ENCODE data around the gene ARVCF. TPM values are rescaled to one million over a fixed set of nuclear protein-coding genes. Genes with fewer than 3 reads are reported as not detected.

The ARVCF gene
- polyA plus RNA-seq, 1 of the 3 experiments (the other 2 are of a cell fraction): 27.4 TPM

DNA sequence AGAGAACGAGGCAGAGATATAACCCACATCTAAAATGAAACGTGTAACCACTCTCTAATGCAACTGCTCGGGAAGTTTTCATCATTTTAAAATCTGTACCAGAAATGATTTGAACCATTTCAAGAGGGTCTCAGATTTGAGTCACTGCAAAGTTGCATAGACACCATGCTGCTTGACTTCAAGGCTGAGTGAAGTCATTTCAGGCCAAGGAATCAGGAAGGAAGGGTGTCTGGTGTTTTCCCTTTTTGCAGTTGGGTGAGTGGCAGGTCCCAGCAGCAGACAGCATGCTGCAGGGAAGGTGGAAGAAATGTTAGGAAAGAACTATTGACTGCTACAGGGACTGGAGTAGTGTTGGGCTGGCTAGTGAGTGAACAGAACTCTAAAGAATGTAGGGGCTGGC is 20.8 kb upstream of the ARVCF start:
- H3F3A ChIP-seq (replicated peaks; ENCODE audit: insufficient read depth): no peaks in the 10 kb centered on the region
- ChIA-PET CTCF (no interaction called here), POLR2A (no interaction called here)
- H3K4me1 ChIP-seq (ENCODE audit: control insufficient read depth in 1 of 2, insufficient read depth in 2 of 2, low read depth in 1 of 2, low read length in 1 of 2): peaks cover 0 to 15% of the 10 kb centered on the region in 2 experiments; a peak in 1 of 4 replicates
- no peaks in the 10 kb centered on the region for H4K20me1 ChIP-seq (ENCODE audit: insufficient read depth)
- H3K4me2 ChIP-seq: no peak overlapping the region
- DNase-seq: no peak
- H3K9ac ChIP-seq: no peak overlapping the region
- no peak overlapping the region for H2AFZ ChIP-seq (ENCODE audit: low read depth)
- no peaks in the 10 kb centered on the region for H3K36me3 ChIP-seq (replicated peaks in 1 of 2; ENCODE audit: control insufficient read depth in 1 of 2, insufficient read depth in 2 of 2, low read length in 1 of 2)
- no peak overlapping the region for H3K27ac ChIP-seq (ENCODE audit: low read depth in 2 of 2, low read length in 1 of 2)
- H3K79me2 ChIP-seq (ENCODE audit: insufficient read depth): peaks cover 12% of the 10 kb centered on the region; the same call in 1 of the 2 replicates
- no peaks in the 10 kb centered on the region for H3K9me2 ChIP-seq
- no peaks in the 10 kb centered on the region for H3K9me3 ChIP-seq
- TF ChIP-seq SIN3A (IDR thresholded peaks at IDR 0.05; ENCODE audit: borderline replicate concordance, low read depth, low read length): no peak
- TF ChIP-seq, protein P1, sequence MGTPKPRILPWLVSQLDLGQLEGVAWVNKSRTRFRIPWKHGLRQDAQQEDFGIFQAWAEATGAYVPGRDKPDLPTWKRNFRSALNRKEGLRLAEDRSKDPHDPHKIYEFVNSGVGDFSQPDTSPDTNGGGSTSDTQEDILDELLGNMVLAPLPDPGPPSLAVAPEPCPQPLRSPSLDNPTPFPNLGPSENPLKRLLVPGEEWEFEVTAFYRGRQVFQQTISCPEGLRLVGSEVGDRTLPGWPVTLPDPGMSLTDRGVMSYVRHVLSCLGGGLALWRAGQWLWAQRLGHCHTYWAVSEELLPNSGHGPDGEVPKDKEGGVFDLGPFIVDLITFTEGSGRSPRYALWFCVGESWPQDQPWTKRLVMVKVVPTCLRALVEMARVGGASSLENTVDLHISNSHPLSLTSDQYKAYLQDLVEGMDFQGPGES (IDR thresholded peaks at IDR 0.05; ENCODE audit: low read depth, low read length): no peak
- TF ChIP-seq RAD21 (IDR thresholded peaks at IDR 0.05; ENCODE audit: low read length): no peak
- no peak for TF ChIP-seq EP300 (IDR thresholded peaks at IDR 0.05; ENCODE audit: borderline replicate concordance in 1 of 2, low read depth in 1 of 2, low read length in 1 of 2)
- no peak for TF ChIP-seq NFIC (IDR thresholded peaks at IDR 0.05; ENCODE audit: borderline replicate concordance)
- TF ChIP-seq RCOR1 (IDR thresholded peaks at IDR 0.05; ENCODE audit: low read length): no peak
- no peak for TF ChIP-seq NRF1 (IDR thresholded peaks at IDR 0.05; ENCODE audit: low read depth, low read length)
- TF ChIP-seq, protein P2, sequence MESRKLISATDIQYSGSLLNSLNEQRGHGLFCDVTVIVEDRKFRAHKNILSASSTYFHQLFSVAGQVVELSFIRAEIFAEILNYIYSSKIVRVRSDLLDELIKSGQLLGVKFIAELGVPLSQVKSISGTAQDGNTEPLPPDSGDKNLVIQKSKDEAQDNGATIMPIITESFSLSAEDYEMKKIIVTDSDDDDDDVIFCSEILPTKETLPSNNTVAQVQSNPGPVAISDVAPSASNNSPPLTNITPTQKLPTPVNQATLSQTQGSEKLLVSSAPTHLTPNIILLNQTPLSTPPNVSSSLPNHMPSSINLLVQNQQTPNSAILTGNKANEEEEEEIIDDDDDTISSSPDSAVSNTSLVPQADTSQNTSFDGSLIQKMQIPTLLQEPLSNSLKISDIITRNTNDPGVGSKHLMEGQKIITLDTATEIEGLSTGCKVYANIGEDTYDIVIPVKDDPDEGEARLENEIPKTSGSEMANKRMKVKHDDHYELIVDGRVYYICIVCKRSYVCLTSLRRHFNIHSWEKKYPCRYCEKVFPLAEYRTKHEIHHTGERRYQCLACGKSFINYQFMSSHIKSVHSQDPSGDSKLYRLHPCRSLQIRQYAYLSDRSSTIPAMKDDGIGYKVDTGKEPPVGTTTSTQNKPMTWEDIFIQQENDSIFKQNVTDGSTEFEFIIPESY (IDR thresholded peaks at IDR 0.05; ENCODE audit: borderline replicate concordance, low read depth): no peak
- no peak for TF ChIP-seq EZH2phosphoT487 (IDR thresholded peaks at IDR 0.05; ENCODE audit: borderline replicate concordance, low read depth)
- no peak for TF ChIP-seq FOXM1 (IDR thresholded peaks at IDR 0.05; ENCODE audit: low read depth)
- TF ChIP-seq FOSL2 (IDR thresholded peaks at IDR 0.05; ENCODE audit: borderline replicate concordance, low read depth): no peak
- TF ChIP-seq TEAD4 (IDR thresholded peaks at IDR 0.05; ENCODE audit: borderline replicate concordance, insufficient read depth): no peak
- TF ChIP-seq, protein P3, sequence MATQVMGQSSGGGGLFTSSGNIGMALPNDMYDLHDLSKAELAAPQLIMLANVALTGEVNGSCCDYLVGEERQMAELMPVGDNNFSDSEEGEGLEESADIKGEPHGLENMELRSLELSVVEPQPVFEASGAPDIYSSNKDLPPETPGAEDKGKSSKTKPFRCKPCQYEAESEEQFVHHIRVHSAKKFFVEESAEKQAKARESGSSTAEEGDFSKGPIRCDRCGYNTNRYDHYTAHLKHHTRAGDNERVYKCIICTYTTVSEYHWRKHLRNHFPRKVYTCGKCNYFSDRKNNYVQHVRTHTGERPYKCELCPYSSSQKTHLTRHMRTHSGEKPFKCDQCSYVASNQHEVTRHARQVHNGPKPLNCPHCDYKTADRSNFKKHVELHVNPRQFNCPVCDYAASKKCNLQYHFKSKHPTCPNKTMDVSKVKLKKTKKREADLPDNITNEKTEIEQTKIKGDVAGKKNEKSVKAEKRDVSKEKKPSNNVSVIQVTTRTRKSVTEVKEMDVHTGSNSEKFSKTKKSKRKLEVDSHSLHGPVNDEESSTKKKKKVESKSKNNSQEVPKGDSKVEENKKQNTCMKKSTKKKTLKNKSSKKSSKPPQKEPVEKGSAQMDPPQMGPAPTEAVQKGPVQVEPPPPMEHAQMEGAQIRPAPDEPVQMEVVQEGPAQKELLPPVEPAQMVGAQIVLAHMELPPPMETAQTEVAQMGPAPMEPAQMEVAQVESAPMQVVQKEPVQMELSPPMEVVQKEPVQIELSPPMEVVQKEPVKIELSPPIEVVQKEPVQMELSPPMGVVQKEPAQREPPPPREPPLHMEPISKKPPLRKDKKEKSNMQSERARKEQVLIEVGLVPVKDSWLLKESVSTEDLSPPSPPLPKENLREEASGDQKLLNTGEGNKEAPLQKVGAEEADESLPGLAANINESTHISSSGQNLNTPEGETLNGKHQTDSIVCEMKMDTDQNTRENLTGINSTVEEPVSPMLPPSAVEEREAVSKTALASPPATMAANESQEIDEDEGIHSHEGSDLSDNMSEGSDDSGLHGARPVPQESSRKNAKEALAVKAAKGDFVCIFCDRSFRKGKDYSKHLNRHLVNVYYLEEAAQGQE (IDR thresholded peaks at IDR 0.05; ENCODE audit: low read depth, low read length): no peak
- TF ChIP-seq SMC3 (IDR thresholded peaks at IDR 0.05; ENCODE audit: low read depth, low read length): no peak
- TF ChIP-seq MXI1 (IDR thresholded peaks at IDR 0.05; ENCODE audit: low read depth, low read length): no peak
- no peaks in the 10 kb centered on the region for H3K27me3 ChIP-seq (ENCODE audit: insufficient read depth)
- H3K4me3 ChIP-seq (ENCODE audit: low read depth in 2 of 2, low read length in 1 of 2): no peak overlapping the region
- 73% methylated on average over 3 of the region's 3 CpGs for WGBS (ENCODE audit: low lambda C conversion rate)

Data from SK-N-SH (cell line).